WTC11 (cell line): ENCODE results near the gene FAHD2A. TPM values are rescaled to one million over a fixed set of nuclear protein-coding genes. Genes with fewer than 3 reads are reported as not detected.
A peak's percentile ranks its signal among the peaks of the same experiment; 100 is the strongest.

Source experiments
- ARID4B ChIP-seq: sonication (generic); formaldehyde crosslinking; IDR thresholded peaks from 2 replicates; pipeline ENCODE4 v1.8.0; 2023; ENCODE audit warnings: missing genetic modification reagents, mild to moderate bottlenecking, borderline replicate concordance
- CREM ChIP-seq: sonication (generic); formaldehyde crosslinking; IDR thresholded peaks from 2 replicates; pipeline ENCODE4 v1.8.1; 2022; ENCODE audit warnings: mild to moderate bottlenecking, missing genetic modification reagents, moderate library complexity
- ELF4 ChIP-seq: sonication (generic); formaldehyde crosslinking; IDR thresholded peaks from 2 replicates; pipeline ENCODE4 v1.8.1; 2022; ENCODE audit warnings: low read depth, mild to moderate bottlenecking, moderate library complexity, missing genetic modification reagents
- FOXP1 ChIP-seq: sonication (generic); formaldehyde crosslinking; IDR thresholded peaks from 2 replicates; pipeline ENCODE4 v1.8.0; 2022; ENCODE audit warnings: missing genetic modification reagents, mild to moderate bottlenecking, moderate library complexity, borderline replicate concordance
- GABPB1 ChIP-seq: sonication (generic); formaldehyde crosslinking; IDR thresholded peaks from 2 replicates; pipeline ENCODE4 v1.8.1; 2023; ENCODE audit warnings: mild to moderate bottlenecking, missing genetic modification reagents
- HMGXB4 ChIP-seq: sonication (generic); formaldehyde crosslinking; IDR thresholded peaks from 2 replicates; pipeline ENCODE4 v1.8.1; 2023; ENCODE audit warnings: mild to moderate bottlenecking, moderate library complexity, missing genetic modification reagents
- IRF2 ChIP-seq: sonication (generic); formaldehyde crosslinking; IDR thresholded peaks from 2 replicates; pipeline ENCODE4 v1.8.0; 2022; ENCODE audit warnings: low read depth, missing genetic modification reagents, borderline replicate concordance
- JAZF1 ChIP-seq: fragments of 250-450 bp; sonication (Bioruptor Pico); IDR thresholded peaks from 2 replicates; pipeline ENCODE4 v1.9.0; 2021; ENCODE audit warnings: moderate library complexity, mild to moderate bottlenecking, inconsistent platforms
- MAX ChIP-seq: sonication (generic); formaldehyde crosslinking; IDR thresholded peaks from 2 replicates; pipeline ENCODE4 v1.8.0; 2022; ENCODE audit warnings: mild to moderate bottlenecking, missing genetic modification reagents
- MLX ChIP-seq: sonication (generic); formaldehyde crosslinking; IDR thresholded peaks from 2 replicates; pipeline ENCODE4 v1.8.1; 2023; ENCODE audit warnings: mild to moderate bottlenecking, missing genetic modification reagents, moderate library complexity
- NR3C1 ChIP-seq: sonication (generic); formaldehyde crosslinking; conservative IDR thresholded peaks from 2 replicates; pipeline ENCODE4 v1.8.1; 2023; ENCODE audit warnings: low read depth, mild to moderate bottlenecking, missing genetic modification reagents
- OVOL2 ChIP-seq: fragments of 250-450 bp; sonication (Bioruptor Pico); IDR thresholded peaks from 2 replicates; pipeline ENCODE4 v1.9.0; 2021; ENCODE audit warnings: mild to moderate bottlenecking, borderline replicate concordance
- PREB ChIP-seq: sonication (generic); formaldehyde crosslinking; IDR thresholded peaks from 2 replicates; pipeline ENCODE4 v1.8.1; 2022; ENCODE audit warnings: mild to moderate bottlenecking, missing genetic modification reagents, moderate library complexity, borderline replicate concordance
- SOX15 ChIP-seq: fragments of 250-450 bp; sonication (Bioruptor Pico); IDR thresholded peaks from 2 replicates; pipeline ENCODE4 v1.9.0; 2021; ENCODE audit warnings: mild to moderate bottlenecking
- USF1 ChIP-seq: sonication (generic); formaldehyde crosslinking; IDR thresholded peaks from 2 replicates; pipeline ENCODE4 v1.8.0; 2022; ENCODE audit warnings: mild to moderate bottlenecking, missing genetic modification reagents
- USF2 ChIP-seq: sonication (generic); formaldehyde crosslinking; IDR thresholded peaks from 2 replicates; pipeline ENCODE4 v1.8.1; 2023; ENCODE audit warnings: mild to moderate bottlenecking, missing genetic modification reagents, moderate library complexity
- ZMAT4 ChIP-seq: fragments of 250-450 bp; sonication (Bioruptor Pico); IDR thresholded peaks from 2 replicates; pipeline ENCODE4 v1.9.0; 2021; ENCODE audit warnings: mild to moderate bottlenecking
- ZNF219 ChIP-seq: sonication (generic); formaldehyde crosslinking; IDR thresholded peaks from 2 replicates; pipeline ENCODE4 v1.8.0; 2023; ENCODE audit warnings: missing genetic modification reagents, mild to moderate bottlenecking, borderline replicate concordance
- ZNF532 ChIP-seq: fragments of 250-450 bp; sonication (Bioruptor Pico); IDR thresholded peaks from 2 replicates; pipeline ENCODE4 v1.9.0; 2021; ENCODE audit warnings: mild to moderate bottlenecking, borderline replicate concordance
- ZNF671 ChIP-seq: fragments of 250-450 bp; sonication (Bioruptor Pico); IDR thresholded peaks from 2 replicates; pipeline ENCODE4 v1.8.0; 2021; ENCODE audit warnings: mild to moderate bottlenecking
- total RNA-seq: library from RNA; stranded (reverse); gene quantifications from 3 replicates; pipeline ENCODE4 v1.2.3, GENCODE V29; 2021

Gene FAHD2A
- total RNA-seq, 1 experiment from 2014 or later, result 47.9 TPM

- TF ChIP-seq ZNF532, result no peak
- no peak for TF ChIP-seq MLX
- no peak for TF ChIP-seq ZNF671
- TF ChIP-seq NR3C1, result no peak
- peak; percentile 28; the same call in 1 of the 2 replicates for TF ChIP-seq USF2 (CRISPR knock-in tag)
- no peak for TF ChIP-seq IRF2 (CRISPR knock-in tag)
- TF ChIP-seq MAX (CRISPR knock-in tag), result peak; percentile 28; the same call in 1 of the 2 replicates
- TF ChIP-seq CREM (CRISPR knock-in tag), result peak; percentile 94; the same call in 1 of the 2 replicates
- peak; percentile 58; the same call in 1 of the 2 replicates for TF ChIP-seq GABPB1 (CRISPR knock-in tag)
- TF ChIP-seq HMGXB4, result peak; percentile 63
- TF ChIP-seq ARID4B (CRISPR knock-in tag), result 0 out of 2 replicates have a peak, but pooled peaks have one; percentile 59
- TF ChIP-seq FOXP1, result no peak
- no peak for TF ChIP-seq USF1 (CRISPR knock-in tag)
- peak; percentile 78; the same call in 1 of the 2 replicates for TF ChIP-seq ZNF219
- TF ChIP-seq OVOL2, result no peak
- TF ChIP-seq ELF4 (CRISPR knock-in tag), result no peak
- TF ChIP-seq JAZF1, result no peak
- 0 out of 2 replicates have a peak, but pooled peaks have one; percentile 32 for TF ChIP-seq PREB (CRISPR knock-in tag)
- no peak for TF ChIP-seq SOX15 (CRISPR knock-in tag)
- no peak for TF ChIP-seq ZMAT4 (CRISPR knock-in tag)
Measured at GRCh38 chr2:95402370-95403203, at the start of gene FAHD2A (continued).
